Right hindlimb (tissue), 1 donor: ENCODE results near the gene SKIC2.

Source experiments
- DNase-seq: peaks from one replicate; pipeline ENCODE4 v3.0.0-alpha.2; 2018

Gene SKIC2

GRCh38 chr6:31945507-31946369 is 13.2 kb upstream of the SKIC2 start, which contains the start of gene CFB:
CFB (plus strand) TSS chr6:31946095; CDS start chr6:31946222, 127 bp downstream.
- peak; percentile 68 for DNase-seq

- DNase-seq: no peak
Observed at GRCh38 chr6:31946370-31946885, 12.5 kb upstream of the SKIC2 start.

DNA sequence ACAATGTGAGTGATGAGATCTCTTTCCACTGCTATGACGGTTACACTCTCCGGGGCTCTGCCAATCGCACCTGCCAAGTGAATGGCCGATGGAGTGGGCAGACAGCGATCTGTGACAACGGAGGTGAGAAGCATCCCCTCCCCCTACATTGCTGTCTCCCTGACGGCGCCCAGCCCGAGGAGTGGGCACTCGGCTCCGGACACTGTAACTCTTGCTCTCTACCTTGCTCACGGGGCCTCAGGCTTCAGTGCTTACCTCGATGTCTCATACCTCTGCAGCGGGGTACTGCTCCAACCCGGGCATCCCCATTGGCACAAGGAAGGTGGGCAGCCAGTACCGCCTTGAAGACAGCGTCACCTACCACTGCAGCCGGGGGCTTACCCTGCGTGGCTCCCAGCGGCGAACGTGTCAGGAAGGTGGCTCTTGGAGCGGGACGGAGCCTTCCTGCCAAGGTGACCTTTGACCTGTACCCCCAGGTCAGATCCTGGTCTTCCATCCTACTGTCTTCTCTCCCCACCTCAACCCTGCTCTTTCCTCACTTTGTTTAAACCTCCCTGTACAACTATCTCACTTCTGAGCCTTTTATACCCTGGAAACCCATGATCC is 11.8 kb upstream of the SKIC2 start:
- no peak for DNase-seq

GRCh38 chr6:31947864-31948263 is 11.1 kb upstream of the SKIC2 start:
- no peak for DNase-seq

DNA sequence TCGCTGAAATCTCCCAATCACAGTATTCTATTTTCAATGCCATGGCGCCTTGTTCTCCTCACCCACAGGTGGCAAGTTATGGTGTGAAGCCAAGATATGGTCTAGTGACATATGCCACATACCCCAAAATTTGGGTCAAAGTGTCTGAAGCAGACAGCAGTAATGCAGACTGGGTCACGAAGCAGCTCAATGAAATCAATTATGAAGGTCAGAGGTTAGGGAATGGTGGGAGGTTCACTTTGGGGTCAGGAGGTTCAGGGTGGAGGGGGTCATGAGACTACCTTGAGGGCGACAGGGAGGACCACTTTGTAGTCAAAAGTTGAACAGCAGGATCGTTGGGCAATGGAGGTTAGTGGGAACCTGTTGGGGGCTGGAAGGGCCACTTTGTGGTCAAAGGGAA is 10.7 kb upstream of the SKIC2 start:
- DNase-seq: no peak

GRCh38 chr6:31948753-31949413 is 10.1 kb upstream of the SKIC2 start:
- DNase-seq: no peak

GRCh38 chr6:31949926-31950548 is 8.9 kb upstream of the SKIC2 start:
- DNase-seq: no peak

GRCh38 chr6:31952140-31952805 is 6.7 kb upstream of the SKIC2 start:
- no peak for DNase-seq

- no peak for DNase-seq
Observed at GRCh38 chr6:31952890-31953289, 6.1 kb upstream of the SKIC2 start.

DNA sequence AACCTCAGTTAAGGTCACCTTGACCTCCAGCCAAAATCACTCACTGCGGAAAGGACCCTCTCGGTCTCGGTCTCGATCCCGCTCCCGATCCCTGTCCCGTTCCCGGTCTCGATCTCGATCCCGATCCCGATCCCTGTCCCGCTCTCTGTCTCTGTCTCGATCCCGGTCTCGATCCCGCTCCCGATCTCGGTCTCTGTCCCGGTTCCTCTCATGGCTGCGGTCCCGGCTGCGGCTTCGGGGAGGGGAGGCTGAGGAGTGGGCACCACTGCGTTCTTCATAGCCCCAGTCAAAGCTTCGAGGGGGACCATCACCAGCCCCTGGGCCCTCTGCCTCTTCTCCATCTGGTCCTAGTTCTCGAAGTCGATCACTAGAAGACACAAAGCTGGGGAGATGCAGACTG is 4.5 kb upstream of the SKIC2 start:
- DNase-seq: no peak

DNA sequence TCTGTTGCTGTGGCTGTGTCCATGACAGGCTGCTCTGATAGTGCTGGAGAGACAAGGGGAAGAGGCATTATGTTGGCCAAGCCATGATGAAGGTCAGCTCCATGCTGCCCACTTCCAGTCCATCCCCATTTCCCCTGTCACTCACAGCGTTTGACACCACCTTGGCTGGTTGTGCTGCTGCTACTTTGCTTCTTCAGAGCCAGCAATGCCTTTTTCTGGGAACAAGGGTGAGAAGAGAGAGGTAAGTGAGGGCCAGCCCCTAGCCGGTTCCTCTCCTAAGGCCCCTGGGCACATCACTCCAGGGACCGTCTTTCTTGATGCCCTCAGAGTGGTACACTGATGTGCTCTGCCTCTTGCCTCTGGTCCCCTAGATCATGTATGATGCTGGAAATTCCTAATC is 2.2 kb upstream of the SKIC2 start:
- no peak for DNase-seq

GRCh38 chr6:31958412-31958740 is 599 bp upstream of the SKIC2 start:
- no peak for DNase-seq

DNA sequence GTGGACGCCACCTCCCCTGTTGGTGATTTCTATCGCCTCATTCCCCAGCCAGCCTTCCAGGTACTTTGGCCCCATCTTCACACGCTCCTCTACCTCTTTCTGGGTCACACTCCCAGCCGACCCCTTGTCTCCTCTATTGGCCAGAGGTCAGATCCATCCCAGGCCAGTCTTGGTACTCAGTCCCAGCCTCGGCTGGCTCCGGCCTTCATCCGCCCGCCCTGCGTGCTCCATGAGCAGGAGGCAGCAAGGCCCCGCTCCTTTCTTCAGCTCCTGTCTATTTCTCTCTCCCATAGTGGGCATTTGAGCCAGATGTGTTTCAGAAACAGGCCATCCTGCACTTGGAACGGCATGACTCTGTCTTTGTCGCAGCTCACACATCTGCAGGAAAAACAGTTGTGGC is 2.6 kb downstream of the SKIC2 start:
- no peak for DNase-seq

- DNase-seq: no peak
Observed at GRCh38 chr6:31963921-31964320, 4.9 kb downstream of the SKIC2 start.

GRCh38 chr6:31965700-31966099 is 6.7 kb downstream of the SKIC2 start:
- DNase-seq: no peak

- DNase-seq: no peak
Observed at GRCh38 chr6:31966506-31966905, 7.5 kb downstream of the SKIC2 start.

GRCh38 chr6:31966997-31967925 is 8.3 kb downstream of the SKIC2 start:
- no peak for DNase-seq

DNA sequence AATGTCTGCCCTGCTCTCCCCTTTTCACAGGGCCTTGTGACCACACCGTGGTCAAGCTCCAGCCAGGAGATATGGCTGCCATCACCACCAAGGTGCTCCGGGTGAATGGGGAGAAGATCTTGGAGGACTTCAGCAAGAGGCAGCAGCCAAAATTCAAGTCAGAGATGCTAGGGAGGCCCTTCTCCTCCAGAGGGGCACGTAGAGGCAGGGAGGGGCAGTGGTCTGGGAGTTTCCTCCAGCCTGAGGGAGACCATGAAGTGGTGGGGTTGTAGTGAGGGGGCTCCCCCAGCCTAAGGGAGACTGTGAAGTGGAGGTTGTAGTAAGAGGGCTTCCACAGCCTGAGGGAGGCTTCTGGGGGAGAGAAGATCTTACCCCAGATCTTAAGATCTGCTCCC is 8.9 kb downstream of the SKIC2 start:
- DNase-seq: no peak

GRCh38 chr6:31968326-31968725 is 9.4 kb downstream of the SKIC2 start:
- DNase-seq: no peak

DNA sequence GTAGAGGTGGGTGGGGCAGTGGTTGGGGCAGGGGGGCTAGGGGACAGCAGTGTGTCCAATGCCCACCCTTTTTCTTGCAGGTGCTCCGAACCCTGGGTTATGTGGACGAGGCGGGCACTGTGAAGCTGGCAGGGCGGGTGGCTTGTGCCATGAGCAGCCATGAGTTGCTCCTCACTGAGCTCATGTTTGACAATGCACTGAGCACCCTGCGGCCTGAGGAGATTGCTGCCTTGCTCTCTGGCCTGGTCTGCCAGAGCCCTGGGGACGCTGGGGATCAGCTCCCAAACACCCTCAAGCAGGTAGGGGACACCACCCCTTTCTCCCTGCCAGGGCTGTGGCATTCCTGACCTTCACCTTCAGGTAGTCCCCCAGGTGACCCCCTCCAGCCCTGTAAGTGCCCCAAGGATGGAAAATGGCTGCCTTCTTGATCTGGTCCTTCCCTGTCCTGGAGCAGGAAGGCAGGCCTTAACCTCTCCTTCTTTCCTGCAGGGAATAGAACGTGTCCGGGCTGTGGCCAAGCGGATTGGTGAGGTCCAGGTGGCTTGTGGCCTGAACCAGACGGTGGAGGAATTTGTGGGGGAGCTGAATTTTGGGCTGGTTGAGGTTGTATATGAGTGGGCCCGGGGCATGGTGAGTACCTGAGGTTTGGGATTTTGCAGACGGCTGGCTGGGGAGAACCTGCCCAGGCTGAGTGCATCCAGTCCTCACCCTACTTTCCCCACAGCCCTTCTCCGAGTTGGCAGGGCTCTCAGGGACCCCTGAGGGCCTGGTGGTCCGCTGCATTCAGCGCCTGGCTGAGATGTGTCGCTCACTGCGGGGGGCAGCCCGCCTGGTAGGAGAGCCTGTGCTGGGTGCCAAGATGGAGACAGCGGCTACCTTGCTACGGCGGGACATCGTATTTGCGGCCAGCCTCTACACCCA is 10.1 kb downstream of the SKIC2 start:
- no peak for DNase-seq
